Measurements from ENCODE around the gene RARRES2.
"Not testable (repeated sequence)": the region's sequence is repeated elsewhere in the genome, so short reads cannot be mapped to it uniquely, and the experiment has no call there.

Gene RARRES2

DNA sequence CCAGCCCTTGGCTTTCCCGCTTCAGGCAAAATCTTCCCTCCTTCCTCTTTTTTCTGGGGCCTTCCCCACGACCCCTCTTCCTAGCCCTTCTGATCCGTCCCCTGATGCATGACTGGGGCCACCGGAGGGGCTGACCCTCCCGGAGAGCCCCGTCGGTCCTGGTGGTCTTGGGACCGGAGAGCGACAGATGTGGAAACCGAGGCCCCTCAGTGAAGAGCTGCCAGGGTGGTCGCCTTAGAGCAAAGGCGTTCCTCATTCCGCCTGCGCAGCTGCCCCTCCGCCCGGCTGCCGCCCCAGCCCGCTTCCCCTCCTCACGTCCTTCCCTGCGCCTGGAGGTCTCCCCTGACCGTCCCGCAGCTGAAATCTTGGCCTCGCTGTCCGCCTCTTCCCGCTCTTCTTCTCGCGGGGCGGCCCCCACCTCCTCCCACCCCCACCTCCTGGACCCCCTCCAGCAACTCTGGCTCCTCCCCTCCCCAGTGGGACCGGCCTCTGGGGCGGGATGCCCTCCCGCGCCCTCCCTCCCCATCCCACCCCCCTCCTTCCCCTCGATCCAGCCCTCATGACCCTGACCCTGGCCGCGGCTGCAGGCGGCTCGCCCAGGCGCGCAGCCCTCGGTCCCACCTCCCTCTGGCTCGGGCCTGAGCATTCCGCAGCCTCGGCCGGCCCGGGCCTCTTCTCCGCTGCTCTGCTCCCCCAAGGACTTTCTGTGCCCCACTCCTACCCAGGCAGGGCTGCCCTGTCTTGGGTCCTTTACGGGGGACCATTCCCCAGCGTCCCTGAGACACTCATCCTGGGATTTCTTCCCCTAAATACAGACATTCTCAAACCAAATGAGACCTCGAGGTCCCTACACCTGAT lies at the start of gene RARRES2:
Gene RARRES2, minus strand, starts transcription at position 367 of the 858 bp plus-strand sequence. CDS start 1,020 bp downstream, outside the sequence.
- no peak within 1 kb of the TSS for H3K4me3 ChIP-seq (ENCODE audit: low read depth, low read length)
- no peak for DNase-seq (ENCODE audit: low read depth)

DNA sequence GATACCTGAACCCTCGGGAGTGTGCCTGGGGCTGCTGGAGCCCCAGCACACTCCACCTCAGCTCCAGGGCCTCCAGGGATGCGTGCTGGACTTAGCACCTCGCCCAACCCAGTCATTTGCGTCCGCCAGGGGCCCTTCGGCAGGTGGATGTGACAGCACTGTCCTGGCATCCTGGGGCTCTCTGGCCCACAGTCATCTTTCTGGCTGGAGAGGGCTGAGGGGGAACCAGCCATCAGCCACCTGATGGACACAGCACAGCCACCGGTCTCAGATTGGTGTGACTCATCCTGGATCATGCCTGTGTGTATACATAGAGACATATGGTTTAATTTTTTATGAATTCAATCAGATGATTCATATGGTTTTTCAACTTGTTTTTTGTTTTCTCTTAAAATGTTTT lies 48.8 kb upstream of the RARRES2 start:
- no peak for DNase-seq (ENCODE audit: low read depth)
- no peak overlapping the region for H3K4me3 ChIP-seq (ENCODE audit: low read depth, low read length)

DNA sequence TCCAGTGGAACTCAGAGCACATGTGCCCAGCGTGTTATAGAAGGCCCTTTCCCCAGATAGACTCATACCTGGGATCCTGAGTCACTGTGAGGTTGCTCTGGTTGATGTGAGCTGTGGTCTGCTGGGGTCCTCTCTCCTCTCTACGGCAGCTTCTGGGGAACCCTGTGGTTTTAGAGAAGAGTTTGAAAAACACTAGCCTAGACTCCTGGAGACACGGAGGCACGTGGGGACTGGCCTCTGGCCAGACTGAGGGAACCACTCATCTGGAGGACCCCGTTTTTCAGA lies 48.0 kb upstream of the RARRES2 start:
- no peak for DNase-seq (ENCODE audit: low read depth)
- no peak overlapping the region for H3K4me3 ChIP-seq (ENCODE audit: low read depth, low read length)

DNA sequence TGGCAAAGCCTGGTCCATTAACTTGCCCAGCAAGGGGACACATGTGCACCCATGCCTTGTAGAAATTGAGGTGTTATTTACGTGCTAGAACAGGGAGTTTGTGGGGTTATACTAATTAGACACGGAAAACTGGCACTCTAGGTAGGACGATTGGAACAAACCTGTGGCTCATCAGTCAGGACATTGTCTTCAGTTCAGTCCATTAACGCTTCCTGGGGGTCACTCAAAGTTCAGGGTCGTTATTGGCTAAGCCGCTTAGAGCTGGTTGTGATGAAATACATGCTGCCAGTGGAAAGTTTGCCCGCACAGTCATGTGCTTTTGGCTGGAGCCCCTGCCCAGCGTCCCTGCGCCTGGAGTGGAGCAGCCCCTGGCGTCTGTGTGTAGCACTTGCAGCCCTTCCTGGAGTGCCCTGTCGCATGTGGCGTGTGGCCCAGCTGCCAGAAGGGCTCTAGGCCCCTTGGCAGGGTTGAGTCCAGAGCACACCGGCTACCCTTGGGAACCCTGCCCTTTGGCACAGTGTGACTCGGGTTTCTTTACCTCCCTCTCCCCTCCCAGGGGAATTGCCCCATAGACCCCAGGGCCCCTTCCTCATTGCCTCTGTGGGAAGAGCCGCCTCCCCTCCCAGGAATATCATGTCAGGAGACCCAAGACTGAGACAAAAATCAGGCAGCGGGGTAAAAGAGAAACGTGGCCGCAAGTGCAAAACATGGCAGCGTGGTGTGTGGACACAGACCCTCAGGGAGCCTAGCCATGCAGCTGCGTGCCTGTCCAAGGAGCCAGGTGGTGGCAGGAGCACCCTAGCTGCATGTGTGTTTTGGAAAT lies 47.5 kb upstream of the RARRES2 start:
- no peak for DNase-seq (ENCODE audit: low read depth)
- H3K4me3 ChIP-seq (ENCODE audit: low read depth, low read length) = no peak overlapping the region

DNA sequence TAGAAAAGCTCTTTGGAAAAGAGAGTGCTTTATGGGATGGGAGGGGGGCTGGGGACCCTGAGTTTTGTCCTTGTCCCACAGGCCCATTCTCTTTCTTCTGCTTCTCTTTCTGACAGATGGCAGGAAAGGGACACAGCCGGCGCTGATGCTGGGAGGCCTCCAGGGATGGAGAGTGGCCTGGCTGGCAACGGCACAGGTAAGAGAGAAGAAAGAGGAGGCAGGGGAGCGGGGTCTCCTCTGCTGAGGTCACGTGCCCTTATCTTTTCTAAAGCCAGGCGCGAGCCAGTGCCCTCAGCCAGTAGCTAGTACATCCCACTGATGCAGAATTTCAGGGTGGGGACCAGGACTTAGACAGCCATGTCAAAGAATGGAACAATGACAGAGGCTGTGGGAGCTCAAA lies 46.9 kb upstream of the RARRES2 start:
- DNase-seq (ENCODE audit: low read depth) = no peak

DNA sequence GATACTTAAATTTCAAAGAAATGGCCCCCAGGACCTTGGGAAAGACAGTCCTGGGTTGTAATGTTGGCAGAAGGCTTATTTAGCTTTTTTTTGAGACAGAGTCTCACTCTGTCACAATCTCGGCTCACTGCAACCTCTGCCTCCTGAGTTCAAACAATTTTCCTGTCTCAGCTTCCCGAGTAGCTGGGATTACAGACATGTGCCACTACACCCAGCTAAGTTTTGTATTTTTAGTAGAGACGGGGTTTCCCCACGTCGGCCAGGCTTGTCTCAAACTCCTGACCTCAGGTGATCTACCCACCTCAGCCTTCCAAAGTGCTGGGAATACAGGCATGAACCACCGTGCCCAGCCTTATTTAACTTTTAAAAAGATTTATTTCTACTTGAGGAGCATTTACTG lies 44.5 kb upstream of the RARRES2 start:
- H3K4me3 ChIP-seq (ENCODE audit: low read depth, low read length); DNase-seq (ENCODE audit: low read depth): not testable (repeated sequence)

More for the DNA sequence above, 46.9 kb upstream of the RARRES2 start:
- H3K4me3 ChIP-seq (ENCODE audit: low read depth, low read length) = no peak overlapping the region

DNA sequence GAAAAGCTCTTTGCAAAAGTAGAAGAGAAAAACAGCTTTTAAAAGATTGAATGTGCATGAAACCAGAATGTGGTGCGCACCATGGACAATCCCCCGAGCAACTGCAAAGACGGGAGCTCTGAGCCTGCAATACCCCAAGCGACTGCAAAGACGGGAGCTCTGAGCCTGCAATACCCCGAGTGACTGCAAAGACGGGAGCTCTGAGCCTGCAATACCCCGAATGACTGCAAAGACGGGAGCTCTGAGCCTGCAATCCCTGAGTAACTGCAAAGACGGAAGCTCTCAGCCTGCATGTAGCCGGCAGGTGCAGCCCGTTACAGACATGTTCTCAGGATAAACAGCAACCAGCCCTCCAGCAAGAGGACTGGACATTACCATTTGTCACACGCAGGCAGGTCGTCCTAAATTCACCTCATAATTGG lies 43.9 kb upstream of the RARRES2 start:
- no peak overlapping the region for H3K4me3 ChIP-seq (ENCODE audit: low read depth, low read length)
- DNase-seq (ENCODE audit: low read depth) = no peak

DNA sequence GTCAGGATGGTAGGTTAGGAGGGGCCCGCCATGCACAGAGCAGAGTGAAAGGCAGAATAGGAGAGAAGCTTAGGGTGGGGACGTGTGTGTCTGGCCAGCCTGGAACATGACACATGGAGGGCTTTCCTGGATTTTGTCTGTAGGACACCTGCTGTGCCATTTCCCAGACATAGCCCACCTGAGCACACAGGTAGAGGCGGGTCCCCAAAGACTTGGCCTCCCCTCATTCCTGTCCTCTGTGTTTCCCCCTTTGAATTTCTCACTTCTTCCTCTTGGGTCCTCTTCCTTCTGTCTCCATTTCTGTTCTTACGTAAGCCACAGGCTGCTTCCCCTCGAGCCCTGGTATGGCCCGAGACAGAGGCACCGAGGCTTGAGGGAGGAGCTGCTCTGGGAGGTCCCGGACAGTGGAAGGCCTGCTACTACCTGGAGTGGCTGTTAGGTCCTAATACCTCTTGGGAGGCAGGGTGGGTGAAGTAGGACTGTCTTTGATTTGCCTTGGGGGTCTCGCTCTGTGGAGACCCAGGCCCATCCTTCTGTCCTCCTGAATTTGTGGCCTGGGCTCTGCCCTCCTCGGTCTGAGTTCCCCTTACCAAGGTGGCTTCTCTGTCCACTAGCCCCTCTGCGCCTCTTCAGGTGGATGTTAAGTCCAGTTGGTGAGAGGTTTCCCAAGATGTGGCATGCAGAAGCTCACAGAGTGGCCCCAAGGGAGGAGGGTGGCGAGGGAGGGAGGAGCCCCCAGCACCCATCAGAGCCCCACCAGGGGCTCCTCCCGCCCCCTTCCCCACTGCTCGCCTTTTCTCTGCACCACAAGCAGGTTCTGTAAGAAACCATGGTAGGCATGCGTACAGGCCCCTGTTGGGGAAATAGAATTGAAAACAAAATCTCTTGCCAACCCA lies 43.2 kb upstream of the RARRES2 start:
- no peak overlapping the region for H3K4me3 ChIP-seq (ENCODE audit: low read depth, low read length)
- DNase-seq (ENCODE audit: low read depth) = no peak

DNA sequence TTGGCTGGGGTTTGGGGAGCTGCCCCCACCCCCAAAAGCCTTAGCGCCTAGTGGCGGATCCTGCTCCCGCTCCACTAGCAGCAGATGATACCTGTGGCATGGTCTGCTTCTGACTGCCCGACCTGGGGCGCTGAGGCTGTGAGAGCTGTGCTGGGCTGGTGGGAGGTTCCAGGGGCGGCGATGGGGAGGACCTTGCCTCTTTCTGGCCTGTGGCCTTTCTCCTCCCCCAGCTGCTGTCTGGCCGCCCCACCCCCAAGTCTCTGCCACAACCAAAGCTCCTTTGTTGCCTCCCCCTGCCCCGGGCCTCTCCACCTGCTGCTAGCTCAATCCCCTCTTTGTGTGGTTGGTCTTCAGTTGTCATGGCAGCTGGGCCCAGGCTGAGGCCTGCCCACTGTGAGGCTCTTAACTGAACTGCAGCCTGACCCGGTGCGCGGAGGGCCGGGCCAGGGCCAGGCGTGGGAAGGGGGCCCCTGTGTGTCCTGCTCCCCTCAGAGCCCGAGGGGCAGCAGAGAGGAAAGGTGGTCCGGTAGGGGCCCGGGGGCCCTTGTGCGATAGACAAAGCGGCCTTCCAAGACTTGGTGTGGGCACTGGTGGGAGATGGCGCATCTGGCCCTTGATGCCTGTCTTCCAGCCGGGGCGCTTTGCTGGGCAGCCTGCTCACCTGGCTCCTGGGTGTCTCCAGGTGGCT lies 42.4 kb upstream of the RARRES2 start:
- H3K4me3 ChIP-seq (ENCODE audit: low read depth, low read length) = no peak overlapping the region
- DNase-seq (ENCODE audit: low read depth) = peak; percentile 41

DNA sequence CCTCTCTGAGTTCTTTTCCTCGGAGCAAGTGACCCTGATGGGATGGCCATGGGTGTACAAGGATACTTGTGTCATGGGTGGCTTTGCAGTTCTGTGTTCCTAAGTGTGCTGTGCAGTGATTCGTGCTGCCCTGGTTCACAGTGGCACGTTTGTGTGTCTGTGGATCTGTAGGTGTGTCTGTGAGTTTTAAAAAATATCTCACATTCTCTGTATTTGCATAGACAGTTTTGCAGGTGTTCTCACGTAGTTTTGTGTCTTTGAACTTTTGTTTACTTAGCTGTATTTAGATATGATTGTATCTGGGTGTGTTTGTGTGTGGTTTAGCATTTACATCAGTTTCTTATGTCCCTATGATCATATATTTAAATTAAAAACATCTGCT lies 41.4 kb upstream of the RARRES2 start:
- DNase-seq (ENCODE audit: low read depth) = no peak

DNA sequence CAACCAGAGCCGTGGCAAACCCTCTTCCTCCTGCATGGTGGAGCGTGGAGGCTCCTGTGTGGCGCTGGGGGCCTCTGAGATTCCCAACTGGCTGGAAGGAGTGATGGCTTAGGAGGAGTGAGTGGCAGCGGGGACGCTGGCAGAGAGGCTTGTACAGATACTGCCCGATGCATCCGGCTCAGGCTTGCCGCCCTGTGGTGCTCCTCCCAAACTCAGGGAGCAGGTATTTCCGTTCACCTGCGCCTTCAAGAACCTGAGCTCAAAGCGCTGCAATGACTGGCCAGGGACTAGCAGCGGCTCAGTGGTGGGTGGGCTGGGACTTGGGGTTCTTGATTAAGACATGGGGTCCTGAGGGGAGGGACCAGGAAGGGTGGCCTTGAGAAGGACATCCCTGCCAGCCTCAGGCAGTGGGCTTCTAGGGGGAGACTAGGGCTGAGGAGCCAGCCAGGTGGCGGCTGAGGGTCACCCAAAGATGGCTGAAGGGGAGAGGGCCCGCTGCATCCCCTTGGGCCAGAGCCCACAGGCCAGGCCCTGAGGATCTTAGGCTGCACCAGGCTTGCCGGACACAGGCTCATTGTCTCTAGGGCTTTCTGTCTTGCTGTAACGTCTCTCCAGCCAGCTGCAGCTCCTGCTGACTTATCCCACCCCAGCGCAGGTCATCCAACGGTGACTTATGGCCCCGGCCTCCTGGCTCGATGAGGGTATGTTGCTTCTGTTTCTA lies 40.9 kb upstream of the RARRES2 start:
- no peak overlapping the region for H3K4me3 ChIP-seq (ENCODE audit: low read depth, low read length)
- no peak for DNase-seq (ENCODE audit: low read depth)

More for the DNA sequence above, 41.4 kb upstream of the RARRES2 start:
- no peak overlapping the region for H3K4me3 ChIP-seq (ENCODE audit: low read depth, low read length)

DNA sequence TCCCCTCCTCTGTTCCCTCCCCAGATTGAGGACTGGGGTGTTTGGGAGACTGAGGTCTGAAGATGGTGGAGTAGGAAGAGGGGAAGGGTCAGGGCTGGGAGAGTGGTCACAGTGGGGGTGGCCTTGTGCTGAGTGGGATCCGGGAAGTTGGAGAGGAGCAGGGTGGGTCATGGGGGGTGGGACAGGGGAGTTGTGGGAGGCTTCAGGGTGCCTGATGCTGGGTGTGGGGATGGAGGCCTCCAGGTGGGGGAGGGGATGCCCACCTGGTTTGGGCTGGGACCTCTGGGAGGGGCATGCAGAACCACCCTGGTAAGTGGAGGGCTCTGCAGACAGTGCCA lies 40.3 kb upstream of the RARRES2 start:
- no peak overlapping the region for H3K4me3 ChIP-seq (ENCODE audit: low read depth, low read length)
- no peak for DNase-seq (ENCODE audit: low read depth)

DNA sequence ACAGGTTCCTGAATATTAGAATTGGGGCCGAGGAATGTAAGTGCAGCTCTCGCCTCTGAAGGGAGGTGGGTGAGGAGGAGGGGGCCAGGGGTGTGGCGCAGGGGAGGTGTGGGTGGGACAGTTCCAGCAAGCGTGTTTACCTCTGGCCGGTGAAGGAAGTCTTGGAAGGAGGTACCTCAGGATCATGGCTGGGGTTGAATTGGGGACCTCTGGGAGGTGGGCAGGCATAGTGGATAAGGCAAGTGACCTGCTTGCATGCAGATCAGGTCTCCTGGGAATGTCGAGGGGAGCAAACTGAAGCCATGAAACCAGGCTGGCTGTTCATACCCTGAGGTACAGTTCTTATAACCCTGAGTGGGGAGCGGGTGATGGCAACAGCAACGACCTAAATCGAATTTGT lies 39.7 kb upstream of the RARRES2 start:
- DNase-seq (ENCODE audit: low read depth) = no peak
- no peak overlapping the region for H3K4me3 ChIP-seq (ENCODE audit: low read depth, low read length)

DNA sequence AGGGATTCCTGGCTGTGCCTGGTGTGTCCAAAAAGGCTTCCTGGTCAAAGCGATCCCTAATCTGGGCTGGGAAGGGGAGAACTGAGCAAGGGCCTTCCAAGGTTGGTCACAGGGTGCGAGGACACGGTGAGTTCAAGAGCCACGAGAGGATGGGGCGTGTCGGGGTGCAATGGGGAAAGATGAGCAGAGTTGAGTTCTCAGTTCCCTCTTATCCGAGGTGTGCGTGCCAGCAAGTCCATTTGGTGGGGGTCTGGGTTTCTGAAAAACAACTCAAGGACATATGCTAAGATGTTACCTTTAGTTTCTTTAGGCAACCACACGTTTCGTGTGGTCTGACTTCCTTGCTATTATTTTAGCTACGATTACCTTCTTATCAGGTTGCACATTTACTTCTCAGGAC lies 39.0 kb upstream of the RARRES2 start:
- peak overlapping the region; percentile 72 for H3K4me3 ChIP-seq (ENCODE audit: low read depth, low read length)
- no peak for DNase-seq (ENCODE audit: low read depth)

DNA sequence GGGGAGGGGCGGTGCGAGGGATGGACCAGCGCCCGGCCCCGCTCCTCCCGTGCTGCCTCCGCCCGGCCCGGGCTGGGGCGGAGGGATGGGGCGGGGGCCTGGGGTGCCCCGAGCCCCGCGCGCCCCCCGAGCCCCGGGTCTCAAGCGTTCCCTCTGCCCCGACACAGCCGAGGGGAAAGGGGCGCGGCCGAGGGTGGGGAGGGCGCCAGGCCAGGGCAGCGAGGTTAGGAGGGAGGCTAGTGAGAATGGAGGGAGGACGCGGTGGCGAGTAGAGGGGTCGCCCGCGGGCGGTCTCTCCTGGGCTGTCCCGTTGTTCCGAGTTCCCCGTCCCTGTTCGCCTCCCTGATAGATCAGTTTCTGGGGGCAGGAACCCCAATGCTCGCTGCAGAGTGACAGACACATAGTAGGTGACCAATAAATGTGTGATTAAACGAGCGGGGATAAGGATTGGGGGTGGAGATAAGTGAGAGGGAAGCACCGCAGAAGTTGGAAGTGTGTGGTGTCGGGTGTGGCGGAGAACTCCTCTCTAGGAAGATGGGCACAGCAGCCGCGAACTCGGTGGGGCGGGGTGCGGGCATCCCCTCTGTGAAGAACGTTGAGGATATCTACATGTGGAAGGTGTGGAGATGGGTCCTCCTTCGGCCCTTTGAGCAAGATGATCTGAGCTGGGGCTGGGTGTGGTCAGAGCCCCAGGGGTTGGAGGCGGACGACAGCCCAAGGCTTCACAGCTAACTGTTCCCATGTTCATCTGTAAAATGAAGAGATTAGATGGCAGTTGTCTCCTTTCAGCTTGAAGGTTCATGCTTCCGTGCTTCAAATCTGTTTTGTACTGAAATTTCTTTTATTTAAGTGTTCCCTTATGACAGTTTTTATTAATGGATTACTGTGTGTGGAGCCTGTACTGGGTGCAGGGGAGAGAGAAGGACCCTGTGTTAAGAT lies 38.3 kb upstream of the RARRES2 start:
- no peak for DNase-seq (ENCODE audit: low read depth)
- H3K4me3 ChIP-seq (ENCODE audit: low read depth, low read length) = peak overlapping the region; percentile 72

DNA sequence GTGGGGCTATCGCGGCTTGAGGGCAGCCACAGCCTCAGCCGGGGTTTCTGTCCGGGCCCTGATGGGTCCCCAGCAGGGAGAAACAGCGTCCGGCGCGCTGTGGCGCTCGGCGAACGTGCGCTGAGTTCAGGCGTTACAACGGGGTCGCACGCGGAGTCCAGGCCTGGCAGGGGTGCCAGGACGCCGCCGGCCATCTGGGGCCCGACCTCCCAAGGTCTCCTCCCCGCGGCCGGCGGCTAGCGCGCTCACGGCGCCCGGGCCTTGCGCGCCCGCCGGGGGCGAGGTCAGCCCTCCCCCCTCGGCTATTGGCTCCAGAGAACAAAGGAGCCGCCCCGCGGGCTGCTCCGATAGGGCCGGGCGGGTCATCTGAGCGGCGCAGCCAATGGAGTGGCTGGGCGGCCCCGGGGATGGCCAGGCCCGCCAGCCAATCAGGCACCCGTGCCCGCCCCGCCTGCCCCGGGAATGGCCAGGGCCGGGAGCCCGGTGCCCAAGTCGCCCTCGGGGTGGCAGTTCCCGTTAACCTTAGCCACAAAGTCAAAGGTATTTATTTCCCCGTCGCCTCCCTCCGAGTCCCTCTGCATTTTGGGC lies 37.5 kb upstream of the RARRES2 start, which contains the start of gene ZNF775:
Gene ZNF775, plus strand, starts transcription at position 478 of the 588 bp plus-strand sequence. CDS start 9,141 bp downstream, outside the sequence.
- peak within 1 kb of the TSS; percentile 72 for H3K4me3 ChIP-seq (ENCODE audit: low read depth, low read length)
- peak; percentile 75 for DNase-seq (ENCODE audit: low read depth)
